ENCODE results near the gene IL5. TPM values are rescaled to one million over a fixed set of nuclear protein-coding genes. Genes with fewer than 3 reads are reported as not detected.

IL5 gene
- total RNA-seq, 4 donors from 2014 or later: not detected

DNA sequence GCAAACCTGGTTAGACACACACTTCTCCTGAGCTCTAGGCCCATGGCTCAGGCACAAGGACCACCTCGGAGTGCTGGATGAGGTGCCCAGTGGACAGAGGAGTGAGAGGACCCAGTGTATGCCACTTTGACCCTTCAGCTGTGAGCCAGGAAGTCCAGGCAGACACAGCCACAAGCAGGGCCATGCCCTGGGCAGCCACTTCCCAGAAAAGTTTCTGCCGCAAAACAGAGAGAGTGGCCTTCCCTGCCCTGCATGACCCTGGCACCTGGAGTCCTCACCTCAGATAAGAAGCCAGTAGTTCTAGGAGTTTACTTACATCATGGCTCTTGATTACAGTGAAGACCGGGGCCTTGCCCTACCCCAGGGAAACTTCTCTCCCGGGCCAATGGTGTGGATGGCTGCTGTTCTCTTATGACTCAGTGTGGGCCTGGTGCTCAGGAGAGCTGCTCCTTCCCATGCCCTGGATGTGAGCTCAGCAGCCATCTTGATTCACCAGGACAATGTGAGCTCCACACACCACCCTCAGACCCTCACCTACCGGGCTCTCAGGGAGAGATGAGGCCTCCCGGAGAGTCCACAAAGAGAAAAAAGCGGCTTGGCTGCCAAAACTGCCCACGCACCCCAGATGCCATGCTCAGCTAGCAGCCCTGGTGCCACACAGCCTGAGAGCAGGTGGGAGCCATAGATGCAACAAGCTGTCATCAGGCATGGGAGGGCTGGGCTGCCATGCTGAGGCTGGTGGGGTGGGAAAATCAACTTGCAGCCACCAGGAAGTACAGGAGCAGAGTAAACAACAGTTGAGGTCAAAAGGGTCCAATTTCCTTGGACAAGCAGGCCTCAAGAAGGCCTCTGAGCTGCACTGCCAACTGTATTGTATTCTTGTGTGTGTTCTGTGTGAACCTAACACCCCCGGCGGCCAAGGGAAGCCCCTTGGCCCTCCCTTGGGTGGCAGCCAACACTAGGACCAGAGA, 41.1 kb downstream of the IL5 start:
- no peak for TF ChIP-seq POLR2A (IDR thresholded peaks at IDR 0.05)
- TF ChIP-seq CTCF (IDR thresholded peaks at IDR 0.05): no peak
- 55 to 83% methylated on average over 3 to 10 of the region's 10 CpGs for WGBS, 2 donors
- no peaks in the 10 kb centered on the region for H3K27me3 ChIP-seq
- H3K9me3 ChIP-seq: no peaks in the 10 kb centered on the region
- H3K27ac ChIP-seq: peak overlapping the region in 1 of 3 donors; percentile 25
- intact Hi-C loops (cut with DNase I): loop anchor here (5.0 to 10.0 kb wide), 2 partner anchors 230 to 267 kb away; no protein-coding TSS in a partner anchor
- H3K4me1 ChIP-seq: peaks cover 0 to 24% of the 10 kb centered on the region in 2 donors
- H3K4me3 ChIP-seq (replicated peaks in 1 of 3): no peak overlapping the region
- H3K36me3 ChIP-seq: no peaks in the 10 kb centered on the region
- DNase-seq: no peak

- 79 to 87% methylated on average over 4 of the region's 4 CpGs for WGBS, 2 donors
- Histone ChIP-seq H3K4me3 (replicated peaks in 1 of 3) (no peak overlapping the region), H3K27ac (peak overlapping the region in 1 of 3 donors; percentile 41)
Observed at GRCh38 chr5:132501629-132501956, 41.7 kb downstream of the IL5 start.

GRCh38 chr5:132500931-132501628, 42.2 kb downstream of the IL5 start:
- intact Hi-C loops (cut with DNase I): loop anchor here (5.0 to 10.0 kb wide), 2 partner anchors 229 to 266 kb away; no protein-coding TSS in a partner anchor
- DNase-seq: peak; percentile 57 to 67
- no peak for TF ChIP-seq POLR2A (IDR thresholded peaks at IDR 0.05)
- TF ChIP-seq CTCF (IDR thresholded peaks at IDR 0.05): peak; percentile 62 to 93 (median 81)

More at GRCh38 chr5:132501629-132501956, 41.7 kb downstream of the IL5 start:
- Histone ChIP-seq H3K36me3 (no peaks in the 10 kb centered on the region), H3K9me3 (no peaks in the 10 kb centered on the region), H3K4me1 (peaks cover 0 to 27% of the 10 kb centered on the region in 2 donors), H3K27me3 (no peaks in the 10 kb centered on the region)
- TF ChIP-seq CTCF (IDR thresholded peaks at IDR 0.05) (no peak), POLR2A (IDR thresholded peaks at IDR 0.05) (no peak)
- intact Hi-C loops (cut with DNase I): loop anchor here (5.0 to 10.0 kb wide), 2 partner anchors 229 to 267 kb away; no protein-coding TSS in a partner anchor
- DNase-seq: no peak

GRCh38 chr5:132500244-132500930, 42.9 kb downstream of the IL5 start:
- Histone ChIP-seq H3K9me3 (no peaks in the 10 kb centered on the region), H3K4me3 (replicated peaks in 1 of 3) (no peak overlapping the region), H3K27ac (peak overlapping the region in 1 of 3 donors; percentile 41), H3K27me3 (no peaks in the 10 kb centered on the region), H3K4me1 (peaks cover 2 to 24% of the 10 kb centered on the region in 2 donors), H3K36me3 (no peaks in the 10 kb centered on the region)
- DNase-seq: no peak
- TF ChIP-seq CTCF (IDR thresholded peaks at IDR 0.05) (no peak), POLR2A (IDR thresholded peaks at IDR 0.05) (no peak)
- 91 to 96% methylated on average over 6 of the region's 6 CpGs for WGBS, 2 donors
- intact Hi-C loops (cut with DNase I): loop anchor here (5.0 to 10.0 kb wide), 2 partner anchors 228 to 266 kb away; no protein-coding TSS in a partner anchor

More at GRCh38 chr5:132500931-132501628, 42.2 kb downstream of the IL5 start:
- no peaks in the 10 kb centered on the region for H3K9me3 ChIP-seq
- peak overlapping the region in 1 of 3 donors; percentile 41 for H3K27ac ChIP-seq
- no peak overlapping the region for H3K4me3 ChIP-seq (replicated peaks in 1 of 3)
- peaks cover 0 to 25% of the 10 kb centered on the region in 2 donors for H3K4me1 ChIP-seq
- 57 to 71% methylated on average over 5 to 6 of the region's 6 CpGs for WGBS, 2 donors
- no peaks in the 10 kb centered on the region for H3K36me3 ChIP-seq
- H3K27me3 ChIP-seq: no peaks in the 10 kb centered on the region
